Measurements from ENCODE around the gene CYP11A1. TPM values are rescaled to one million over a fixed set of nuclear protein-coding genes. Genes with fewer than 3 reads are reported as not detected.

CYP11A1 gene
- total RNA-seq, 1 donor from 2014 or later, result 1.1 TPM

GRCh38 chr15:74316141-74316540 lies 51.3 kb downstream of the CYP11A1 start:
- Histone ChIP-seq H3K9me3 (no peaks in the 10 kb centered on the region), H3K4me1 (peaks cover 2% of the 10 kb centered on the region), H3K36me3 (no peaks in the 10 kb centered on the region), H3K27me3 (no peaks in the 10 kb centered on the region), H3K4me3 (no peak overlapping the region), H3K27ac (no peak overlapping the region)
- intact Hi-C loops (cut with DNase I), result no loop called here
- no peak for DNase-seq
- no peak for ATAC-seq
- TF ChIP-seq, protein P1, sequence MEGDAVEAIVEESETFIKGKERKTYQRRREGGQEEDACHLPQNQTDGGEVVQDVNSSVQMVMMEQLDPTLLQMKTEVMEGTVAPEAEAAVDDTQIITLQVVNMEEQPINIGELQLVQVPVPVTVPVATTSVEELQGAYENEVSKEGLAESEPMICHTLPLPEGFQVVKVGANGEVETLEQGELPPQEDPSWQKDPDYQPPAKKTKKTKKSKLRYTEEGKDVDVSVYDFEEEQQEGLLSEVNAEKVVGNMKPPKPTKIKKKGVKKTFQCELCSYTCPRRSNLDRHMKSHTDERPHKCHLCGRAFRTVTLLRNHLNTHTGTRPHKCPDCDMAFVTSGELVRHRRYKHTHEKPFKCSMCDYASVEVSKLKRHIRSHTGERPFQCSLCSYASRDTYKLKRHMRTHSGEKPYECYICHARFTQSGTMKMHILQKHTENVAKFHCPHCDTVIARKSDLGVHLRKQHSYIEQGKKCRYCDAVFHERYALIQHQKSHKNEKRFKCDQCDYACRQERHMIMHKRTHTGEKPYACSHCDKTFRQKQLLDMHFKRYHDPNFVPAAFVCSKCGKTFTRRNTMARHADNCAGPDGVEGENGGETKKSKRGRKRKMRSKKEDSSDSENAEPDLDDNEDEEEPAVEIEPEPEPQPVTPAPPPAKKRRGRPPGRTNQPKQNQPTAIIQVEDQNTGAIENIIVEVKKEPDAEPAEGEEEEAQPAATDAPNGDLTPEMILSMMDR (IDR thresholded peaks at IDR 0.05), result no peak

- peaks cover 2% of the 10 kb centered on the region for H3K4me1 ChIP-seq
- no peak for ATAC-seq
- H3K36me3 ChIP-seq, result no peaks in the 10 kb centered on the region
- no peak overlapping the region for H3K4me3 ChIP-seq
- TF ChIP-seq, protein P1 (IDR thresholded peaks at IDR 0.05), result no peak
- DNase-seq, result no peak
- no peaks in the 10 kb centered on the region for H3K9me3 ChIP-seq
- no peaks in the 10 kb centered on the region for H3K27me3 ChIP-seq
- H3K27ac ChIP-seq, result no peak overlapping the region
- intact Hi-C loops (cut with DNase I), result no loop called here
Measured at GRCh38 chr15:74315626-74316025, 51.8 kb downstream of the CYP11A1 start.

DNA sequence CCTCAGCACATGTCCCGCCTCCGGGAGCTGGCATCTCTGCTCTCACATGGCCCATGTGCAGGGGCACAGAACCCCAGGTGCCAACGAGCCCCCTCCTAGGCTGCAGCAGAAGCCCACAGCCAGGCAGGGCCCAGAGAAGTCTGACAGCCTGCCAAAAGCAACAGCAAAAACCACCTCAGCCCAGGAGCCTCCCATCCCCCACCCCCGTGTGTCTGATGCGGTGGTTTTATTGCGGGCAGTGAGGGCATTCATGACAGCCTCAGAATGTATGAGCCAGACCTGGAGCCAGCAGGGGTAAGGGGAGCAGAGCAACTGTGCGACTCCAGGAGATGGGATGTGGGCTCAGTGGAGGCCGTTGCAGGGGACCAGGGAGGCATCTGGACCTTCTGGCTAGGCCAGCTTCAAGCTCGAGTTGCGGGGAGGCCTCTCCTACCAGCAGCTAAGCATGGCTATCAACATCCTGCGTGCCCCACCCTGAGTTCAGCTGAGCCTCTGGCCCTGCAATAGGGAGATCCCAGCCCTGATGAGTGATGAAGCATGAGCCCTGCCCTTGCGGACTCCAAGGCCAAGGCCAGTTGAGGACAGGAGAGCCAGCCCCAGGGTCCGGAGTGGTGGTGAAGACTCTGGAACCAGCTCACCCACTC lies 52.5 kb downstream of the CYP11A1 start:
- DNase-seq, result no peak
- no peak overlapping the region for H3K27ac ChIP-seq
- H3K4me1 ChIP-seq, result peaks cover 2% of the 10 kb centered on the region
- no peak for ATAC-seq
- TF ChIP-seq, protein P1 (IDR thresholded peaks at IDR 0.05), result no peak
- intact Hi-C loops (cut with DNase I), result loop anchor here (5.0 kb wide), 1 partner anchor 193 kb away; no protein-coding TSS in a partner anchor
- no peaks in the 10 kb centered on the region for H3K27me3 ChIP-seq
- H3K36me3 ChIP-seq, result no peaks in the 10 kb centered on the region
- no peak overlapping the region for H3K4me3 ChIP-seq
- H3K9me3 ChIP-seq, result no peaks in the 10 kb centered on the region

DNA sequence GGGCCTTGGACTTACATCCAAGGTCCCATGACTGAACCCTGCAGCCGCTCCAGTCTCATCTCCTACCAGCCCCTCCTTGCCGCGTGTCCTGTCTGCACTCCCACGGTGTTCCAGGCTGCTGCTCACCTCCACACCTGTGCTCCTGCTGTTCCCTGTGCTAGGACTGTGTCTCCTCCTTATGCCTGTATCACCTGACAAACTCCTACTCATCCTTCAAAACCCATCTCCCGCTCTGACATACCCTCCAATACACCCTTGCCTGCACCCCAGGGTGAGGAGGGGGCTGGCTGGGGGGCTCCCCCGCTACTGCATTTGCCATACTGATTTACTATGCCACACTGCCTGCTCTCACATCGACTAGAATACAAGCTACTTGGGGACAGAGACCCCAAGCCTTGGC lies 53.6 kb downstream of the CYP11A1 start:
- Histone ChIP-seq H3K4me3 (no peak overlapping the region), H3K9me3 (no peaks in the 10 kb centered on the region), H3K27me3 (peaks cover 9% of the 10 kb centered on the region), H3K27ac (no peak overlapping the region), H3K36me3 (no peaks in the 10 kb centered on the region), H3K4me1 (peaks cover 2% of the 10 kb centered on the region)
- intact Hi-C loops (cut with DNase I), result loop anchor here (5.0 kb wide), 1 partner anchor 192 kb away; no protein-coding TSS in a partner anchor
- TF ChIP-seq, protein P1 (IDR thresholded peaks at IDR 0.05), result no peak
- ATAC-seq (no peak), DNase-seq (no peak)

- TF ChIP-seq, protein P1 (IDR thresholded peaks at IDR 0.05), result no peak
- DNase-seq (no peak), ATAC-seq (no peak)
Measured at GRCh38 chr15:74312445-74313007, 54.9 kb downstream of the CYP11A1 start.

More at GRCh38 chr15:74312445-74313007, 54.9 kb downstream of the CYP11A1 start:
- Histone ChIP-seq H3K27me3 (peaks cover 15% of the 10 kb centered on the region), H3K27ac (no peak overlapping the region), H3K9me3 (no peaks in the 10 kb centered on the region), H3K36me3 (no peaks in the 10 kb centered on the region), H3K4me3 (no peak overlapping the region), H3K4me1 (peaks cover 2% of the 10 kb centered on the region)
- intact Hi-C loops (cut with DNase I), result loop anchor here (5.0 kb wide), 1 partner anchor 190 kb away; no protein-coding TSS in a partner anchor

Measured in upper lobe of right lung (tissue), 1 donor.